ENCODE results near the gene ZNF680.

ZNF680 gene

DNA sequence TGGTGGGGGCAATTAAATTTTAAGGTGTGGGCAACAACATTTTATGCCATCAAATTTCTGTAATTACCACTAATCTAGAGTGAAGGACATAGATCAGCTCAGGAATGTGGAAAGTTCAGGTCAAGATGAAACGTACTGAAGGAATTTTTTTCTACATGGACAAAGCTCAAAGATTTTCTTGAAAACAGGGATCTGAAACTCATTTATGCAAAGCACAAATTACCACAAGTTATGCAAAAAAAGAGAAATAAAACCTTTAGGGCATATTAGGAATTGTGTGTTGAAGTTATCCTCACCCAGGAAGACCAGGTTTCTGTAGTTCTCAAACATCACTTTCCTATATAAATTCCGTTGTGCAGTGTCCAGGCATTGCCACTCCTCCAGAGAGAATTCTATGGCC, 18.9 kb downstream of the ZNF680 start:
- Histone ChIP-seq H3K23ac (ENCODE audit: low read depth, low read length, poor library complexity) (no peak overlapping the region), H3K36me3 (replicated peaks in 1 of 2; ENCODE audit: control insufficient read depth in 2 of 2, insufficient read depth in 2 of 2, low read length in 2 of 2) (peaks cover 3 to 98% of the 10 kb centered on the region in 2 donors), H3K4me3 (ENCODE audit: low read length in 2 of 2) (no peak overlapping the region)

GRCh38 chr7:64541438-64542359, 21.2 kb downstream of the ZNF680 start:
- Histone ChIP-seq H2BK12ac (ENCODE audit: low read length) (no peak overlapping the region), H3K79me1 (ENCODE audit: low read depth, low read length) (peaks cover 3% of the 10 kb centered on the region), H3K9ac (ENCODE audit: low read depth, low read length, poor library complexity) (no peak overlapping the region), H3K23ac (ENCODE audit: low read depth, low read length, poor library complexity) (no peak overlapping the region), H2BK15ac (ENCODE audit: low read length) (no peak overlapping the region), H2BK120ac (ENCODE audit: low read depth, low read length) (no peak overlapping the region), H2AFZ (ENCODE audit: low read length) (no peak overlapping the region), H4K91ac (ENCODE audit: low read depth, low read length, poor library complexity) (no peak overlapping the region), H4K8ac (ENCODE audit: low read depth, low read length) (no peak overlapping the region), H3K18ac (ENCODE audit: low read length) (no peak overlapping the region), H3K27me3 (ENCODE audit: control insufficient read depth in 3 of 3, insufficient read depth in 3 of 3, low read depth in 1 of 3, low read length in 3 of 3) (no peaks in the 10 kb centered on the region), H3K14ac (ENCODE audit: low read length) (no peak overlapping the region), H3K4me1 (ENCODE audit: control insufficient read depth in 2 of 2, insufficient read depth in 1 of 2, low read depth in 1 of 2, low read length in 2 of 2) (no peaks in the 10 kb centered on the region), H3K4me3 (ENCODE audit: low read length in 2 of 2) (no peak overlapping the region), H3K36me3 (replicated peaks in 1 of 2; ENCODE audit: control insufficient read depth in 2 of 2, insufficient read depth in 2 of 2, low read length in 2 of 2) (peaks cover 3 to 98% of the 10 kb centered on the region in 2 donors), H3K27ac (replicated peaks; ENCODE audit: low read length) (no peak overlapping the region), H2BK5ac (ENCODE audit: low read length) (no peak overlapping the region), H3K9me3 (replicated peaks in 1 of 2; ENCODE audit: control insufficient read depth in 2 of 2, insufficient read depth in 1 of 2, low read depth in 1 of 2, low read length in 2 of 2) (peaks cover 12 to 75% of the 10 kb centered on the region in 2 donors), H3K4ac (ENCODE audit: low read length) (no peak overlapping the region), H3K4me2 (ENCODE audit: insufficient read depth, low read length, poor library complexity, severe bottlenecking) (no peak overlapping the region), H2AK5ac (ENCODE audit: low read depth, low read length) (no peak overlapping the region)
- WGBS, 2 donors (ENCODE audit: extremely low coverage in 2 of 2, insufficient read length in 2 of 2, insufficient replicate concordance in 1 of 2): no CpG with 5 or more reads among the region's 5 CpGs
- DNase-seq (ENCODE audit: low spot score): no peak

More for the DNA sequence above, 18.9 kb downstream of the ZNF680 start:
- Histone ChIP-seq H3K27me3 (ENCODE audit: control insufficient read depth in 3 of 3, insufficient read depth in 3 of 3, low read depth in 1 of 3, low read length in 3 of 3) (no peaks in the 10 kb centered on the region), H2AK5ac (ENCODE audit: low read depth, low read length) (no peak overlapping the region), H3K27ac (replicated peaks; ENCODE audit: low read length) (no peak overlapping the region), H2BK12ac (ENCODE audit: low read length) (no peak overlapping the region), H3K79me1 (ENCODE audit: low read depth, low read length) (peaks cover 3% of the 10 kb centered on the region), H3K4me2 (ENCODE audit: insufficient read depth, low read length, poor library complexity, severe bottlenecking) (no peak overlapping the region), H3K9ac (ENCODE audit: low read depth, low read length, poor library complexity) (no peak overlapping the region), H4K91ac (ENCODE audit: low read depth, low read length, poor library complexity) (no peak overlapping the region), H2BK120ac (ENCODE audit: low read depth, low read length) (no peak overlapping the region), H2BK5ac (ENCODE audit: low read length) (no peak overlapping the region), H3K18ac (ENCODE audit: low read length) (no peak overlapping the region), H3K9me3 (replicated peaks in 1 of 2; ENCODE audit: control insufficient read depth in 2 of 2, insufficient read depth in 1 of 2, low read depth in 1 of 2, low read length in 2 of 2) (peaks cover 11 to 78% of the 10 kb centered on the region in 2 donors), H3K14ac (ENCODE audit: low read length) (no peak overlapping the region), H3K4me1 (ENCODE audit: control insufficient read depth in 2 of 2, insufficient read depth in 1 of 2, low read depth in 1 of 2, low read length in 2 of 2) (no peaks in the 10 kb centered on the region), H4K8ac (ENCODE audit: low read depth, low read length) (no peak overlapping the region), H3K4ac (ENCODE audit: low read length) (no peak overlapping the region), H2AFZ (ENCODE audit: low read length) (no peak overlapping the region), H2BK15ac (ENCODE audit: low read length) (no peak overlapping the region)
- no CpG with 5 or more reads among the region's 2 CpGs for WGBS, 2 donors (ENCODE audit: extremely low coverage in 2 of 2, insufficient read length in 2 of 2, insufficient replicate concordance in 1 of 2)
- no peak for DNase-seq (ENCODE audit: low spot score)

DNA sequence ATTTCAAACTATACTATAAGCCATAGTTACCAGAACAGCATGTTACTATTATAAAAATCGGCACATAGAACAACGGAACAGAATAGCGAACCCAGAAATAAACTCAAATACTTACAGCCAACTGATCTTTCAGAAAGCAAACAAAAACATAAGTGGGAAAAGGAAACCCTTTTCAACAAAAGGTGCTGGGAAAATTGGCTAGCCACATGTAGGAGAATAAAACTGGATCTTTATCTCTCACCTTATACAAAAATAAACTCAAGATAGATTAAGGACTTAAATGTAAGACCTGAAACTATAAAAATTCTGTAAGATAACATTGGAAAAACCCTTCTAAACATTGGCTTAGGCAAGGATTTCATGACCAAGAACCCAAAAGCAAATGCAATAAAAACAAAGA, 29.1 kb downstream of the ZNF680 start:
- no peak overlapping the region for H3K14ac ChIP-seq (ENCODE audit: low read length)
- H2AK5ac ChIP-seq (ENCODE audit: low read depth, low read length): no peak overlapping the region
- H3K4me3 ChIP-seq (ENCODE audit: low read length in 2 of 2): no peak overlapping the region
- no peak overlapping the region for H3K27ac ChIP-seq (replicated peaks; ENCODE audit: low read length)
- no peak overlapping the region for H2BK12ac ChIP-seq (ENCODE audit: low read length)
- H3K18ac ChIP-seq (ENCODE audit: low read length): no peak overlapping the region
- DNase-seq (ENCODE audit: low spot score): no peak
- no peak overlapping the region for H3K23ac ChIP-seq (ENCODE audit: low read depth, low read length, poor library complexity)
- no peak overlapping the region for H2AFZ ChIP-seq (ENCODE audit: low read length)
- H3K4me1 ChIP-seq (ENCODE audit: control insufficient read depth in 2 of 2, insufficient read depth in 1 of 2, low read depth in 1 of 2, low read length in 2 of 2): no peaks in the 10 kb centered on the region
- H3K9me3 ChIP-seq (replicated peaks in 1 of 2; ENCODE audit: control insufficient read depth in 2 of 2, insufficient read depth in 1 of 2, low read depth in 1 of 2, low read length in 2 of 2): peaks cover 8 to 88% of the 10 kb centered on the region in 2 donors
- H3K4ac ChIP-seq (ENCODE audit: low read length): no peak overlapping the region
- peaks cover 0 to 92% of the 10 kb centered on the region in 2 donors for H3K36me3 ChIP-seq (replicated peaks in 1 of 2; ENCODE audit: control insufficient read depth in 2 of 2, insufficient read depth in 2 of 2, low read length in 2 of 2)
- no peak overlapping the region for H3K9ac ChIP-seq (ENCODE audit: low read depth, low read length, poor library complexity)
- H2BK5ac ChIP-seq (ENCODE audit: low read length): no peak overlapping the region
- no peak overlapping the region for H4K8ac ChIP-seq (ENCODE audit: low read depth, low read length)
- H3K4me2 ChIP-seq (ENCODE audit: insufficient read depth, low read length, poor library complexity, severe bottlenecking): no peak overlapping the region
- no peak overlapping the region for H2BK15ac ChIP-seq (ENCODE audit: low read length)
- H4K91ac ChIP-seq (ENCODE audit: low read depth, low read length, poor library complexity): no peak overlapping the region
- no peaks in the 10 kb centered on the region for H3K79me1 ChIP-seq (ENCODE audit: low read depth, low read length)
- H2BK120ac ChIP-seq (ENCODE audit: low read depth, low read length): no peak overlapping the region
- no CpG with 5 or more reads among the region's 3 CpGs for WGBS, 2 donors (ENCODE audit: extremely low coverage in 2 of 2, insufficient read length in 2 of 2, insufficient replicate concordance in 1 of 2)
- H3K27me3 ChIP-seq (ENCODE audit: control insufficient read depth in 3 of 3, insufficient read depth in 3 of 3, low read depth in 1 of 3, low read length in 3 of 3): no peaks in the 10 kb centered on the region

- no peak overlapping the region for H3K4me2 ChIP-seq (ENCODE audit: insufficient read depth, low read length, poor library complexity, severe bottlenecking)
- no peak overlapping the region for H3K18ac ChIP-seq (ENCODE audit: low read length)
- no peaks in the 10 kb centered on the region for H3K79me1 ChIP-seq (ENCODE audit: low read depth, low read length)
- peaks cover 8 to 90% of the 10 kb centered on the region in 2 donors for H3K36me3 ChIP-seq (replicated peaks in 1 of 2; ENCODE audit: control insufficient read depth in 2 of 2, insufficient read depth in 2 of 2, low read length in 2 of 2)
- H3K9ac ChIP-seq (ENCODE audit: low read depth, low read length, poor library complexity): no peak overlapping the region
- no peak overlapping the region for H2AK5ac ChIP-seq (ENCODE audit: low read depth, low read length)
- H2BK15ac ChIP-seq (ENCODE audit: low read length): no peak overlapping the region
- no peak overlapping the region for H2AFZ ChIP-seq (ENCODE audit: low read length)
- no peak overlapping the region for H2BK5ac ChIP-seq (ENCODE audit: low read length)
- no peak overlapping the region for H3K27ac ChIP-seq (replicated peaks; ENCODE audit: low read length)
- H3K4ac ChIP-seq (ENCODE audit: low read length): no peak overlapping the region
- H4K91ac ChIP-seq (ENCODE audit: low read depth, low read length, poor library complexity): no peak overlapping the region
- H2BK120ac ChIP-seq (ENCODE audit: low read depth, low read length): no peak overlapping the region
- peaks cover 14 to 93% of the 10 kb centered on the region in 2 donors for H3K9me3 ChIP-seq (replicated peaks in 1 of 2; ENCODE audit: control insufficient read depth in 2 of 2, insufficient read depth in 1 of 2, low read depth in 1 of 2, low read length in 2 of 2)
- H4K8ac ChIP-seq (ENCODE audit: low read depth, low read length): no peak overlapping the region
- H3K14ac ChIP-seq (ENCODE audit: low read length): no peak overlapping the region
- no peak overlapping the region for H3K4me3 ChIP-seq (ENCODE audit: low read length in 2 of 2)
- no peak overlapping the region for H3K23ac ChIP-seq (ENCODE audit: low read depth, low read length, poor library complexity)
- WGBS, 2 donors (ENCODE audit: extremely low coverage in 2 of 2, insufficient read length in 2 of 2, insufficient replicate concordance in 1 of 2): no CpG with 5 or more reads among the region's 3 CpGs
- H2BK12ac ChIP-seq (ENCODE audit: low read length): no peak overlapping the region
- H3K4me1 ChIP-seq (ENCODE audit: control insufficient read depth in 2 of 2, insufficient read depth in 1 of 2, low read depth in 1 of 2, low read length in 2 of 2): no peaks in the 10 kb centered on the region
- H3K27me3 ChIP-seq (ENCODE audit: control insufficient read depth in 3 of 3, insufficient read depth in 3 of 3, low read depth in 1 of 3, low read length in 3 of 3): no peaks in the 10 kb centered on the region
- no peak for DNase-seq (ENCODE audit: low spot score)
Observed at GRCh38 chr7:64528770-64529169, 34.1 kb downstream of the ZNF680 start.
